GM23248 (cell line): ENCODE results near the gene NTMT1.

Experiments used
- EZH2 ChIP-seq: fragments of 200-600 bp; sonication (generic); IDR thresholded peaks from 2 replicates; pipeline ENCODE4 v1.6.1; 2018; ENCODE audit warnings: antibody characterized with exemption, mild to moderate bottlenecking; ENCODE audit not compliant: insufficient read depth, poor library complexity, severe bottlenecking
- EZH2phosphoT487 ChIP-seq: fragments of 200-600 bp; sonication (generic); IDR thresholded peaks from 2 replicates; pipeline ENCODE4 v1.6.1; 2018; ENCODE audit warnings: antibody characterized with exemption, moderate library complexity, mild to moderate bottlenecking, low read depth; ENCODE audit not compliant: insufficient read depth

GRCh38 chr9:129604056-129604765, 21.8 kb upstream of the NTMT1 start:
- TF ChIP-seq EZH2phosphoT487 (no peak), EZH2 (no peak)
